GM18907 (cell line): Measurements from ENCODE around the gene FGR.
"Not testable (repeated sequence)": the region's sequence is repeated elsewhere in the genome, so short reads cannot be mapped to it uniquely, and the experiment has no call there.

Experiments used
- ATAC-seq: cut with Tn5 transposase; IDR thresholded peaks from one replicate; pipeline ENCODE4 v1.9.1; 2021; ENCODE audit warnings: mild to moderate bottlenecking, moderate library complexity; ENCODE audit not compliant: unreplicated experiment

The FGR gene

GRCh38 chr1:27634985-27635367 lies at the start of gene FGR:
TSS of gene FGR (minus strand) at chr1:27635185. CDS start at chr1:27623916, 11,269 bp downstream.
- no peak for ATAC-seq

DNA sequence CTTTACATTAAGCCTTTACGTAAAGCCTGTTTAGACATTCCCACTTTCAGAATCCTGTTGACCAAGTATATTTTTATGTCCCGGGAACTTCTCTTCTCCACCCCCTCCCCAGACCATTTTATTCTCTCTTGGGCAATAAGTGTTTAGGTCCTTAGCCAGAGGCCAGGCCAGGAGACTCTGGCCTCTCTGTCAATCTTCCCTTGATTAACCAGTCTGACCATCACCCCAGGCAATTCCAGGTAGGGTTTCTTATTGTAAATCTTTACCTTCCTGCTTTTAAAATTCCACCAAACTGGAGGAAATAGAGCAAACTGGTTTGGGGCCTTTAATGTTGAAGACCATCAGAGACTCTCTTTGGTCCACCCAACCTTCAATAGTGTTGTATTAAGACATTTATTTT lies 49.2 kb upstream of the FGR start:
- ATAC-seq: no peak

DNA sequence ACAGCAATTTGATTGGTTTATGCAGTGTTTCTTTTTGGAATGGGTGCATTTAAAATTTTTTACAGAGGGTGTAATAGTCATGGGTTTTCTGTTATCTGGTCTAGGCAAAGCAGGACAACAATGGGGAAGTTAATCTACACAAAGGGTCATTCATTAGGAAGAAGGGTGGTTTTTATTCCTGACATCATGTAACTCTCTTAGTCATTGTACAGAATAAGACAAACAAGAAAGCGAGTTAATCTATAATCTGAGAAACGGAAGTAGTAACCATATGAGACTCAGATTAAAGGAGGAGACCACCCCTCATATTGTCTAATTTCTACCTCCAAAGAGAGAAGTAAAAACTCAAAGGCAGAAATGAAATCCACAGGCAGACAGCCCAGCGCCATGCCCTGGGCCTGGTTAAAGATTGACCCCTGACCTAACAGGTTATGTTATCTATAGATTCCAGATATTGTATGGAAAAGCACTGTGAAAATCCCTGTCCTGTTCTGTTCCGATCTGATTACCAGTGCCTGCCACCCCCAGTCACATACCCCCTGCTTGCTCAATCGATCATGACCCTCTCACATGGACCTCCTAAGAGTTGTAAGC lies 47.5 kb upstream of the FGR start:
- no peak for ATAC-seq

GRCh38 chr1:27681580-27681979 lies 46.6 kb upstream of the FGR start:
- not testable (repeated sequence) for ATAC-seq

DNA sequence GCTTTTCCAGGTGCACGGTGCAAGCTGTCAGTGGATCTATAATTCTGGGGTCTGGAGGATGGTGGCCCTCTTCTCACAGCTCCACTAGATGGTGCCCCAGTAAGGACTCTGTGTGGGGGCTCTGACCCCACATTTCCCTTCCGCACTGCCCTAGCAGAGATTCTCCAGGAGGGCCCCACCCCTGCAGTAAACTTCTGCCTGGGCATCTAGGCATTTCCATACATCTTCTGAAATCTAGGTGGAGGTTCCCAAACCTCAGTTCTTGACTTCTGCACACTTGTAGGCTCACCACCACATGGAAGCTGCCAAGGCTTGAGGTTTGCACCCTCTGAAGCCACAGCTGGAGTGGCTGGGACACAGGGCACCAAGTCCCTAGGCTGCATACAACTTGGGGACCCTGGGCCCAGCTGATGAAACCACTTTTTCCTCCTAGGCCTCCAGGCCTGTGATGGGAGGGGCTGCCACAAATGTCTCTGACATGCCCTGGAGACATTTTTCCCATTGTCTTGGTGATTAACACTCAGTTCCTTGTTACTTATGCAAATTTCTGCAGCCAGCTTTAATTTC lies 45.3 kb upstream of the FGR start:
- not testable (repeated sequence) for ATAC-seq

DNA sequence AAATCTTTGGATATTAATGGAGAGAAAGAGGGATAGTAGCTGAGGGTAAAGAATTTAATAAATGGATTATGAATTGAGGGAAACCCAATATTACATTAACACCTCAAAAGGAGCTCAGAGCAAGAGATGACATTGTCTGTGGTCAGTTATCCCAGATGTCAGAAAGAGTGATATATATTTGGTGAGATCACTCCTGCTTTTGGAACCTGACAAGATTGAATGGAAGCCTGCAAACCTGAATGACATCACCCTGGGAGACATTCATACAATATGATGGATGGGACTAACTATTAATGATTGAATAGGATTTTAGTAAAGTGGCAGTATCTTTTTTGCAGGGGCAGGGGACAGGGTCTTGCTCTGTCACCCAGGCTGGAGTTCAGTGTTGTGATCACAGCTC lies 43.8 kb upstream of the FGR start:
- no peak for ATAC-seq

DNA sequence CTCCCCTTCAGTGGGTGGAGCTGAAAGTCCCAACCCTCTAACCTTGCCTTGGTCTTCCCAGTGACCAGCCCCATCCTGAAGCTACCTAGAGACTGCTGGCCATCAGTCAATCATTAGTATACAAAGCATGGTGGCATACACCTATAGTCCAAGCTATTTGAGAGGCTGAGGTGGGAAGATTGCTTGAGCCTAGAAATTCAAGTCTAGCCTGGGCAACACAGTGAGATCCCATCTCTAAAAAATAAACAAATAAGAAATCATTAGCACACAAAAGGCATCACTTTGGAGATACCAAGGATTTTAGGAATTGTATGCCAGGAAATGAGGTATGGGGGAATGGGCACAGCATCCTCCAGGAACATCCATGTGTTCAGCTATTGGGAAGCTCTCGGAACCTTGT lies 41.4 kb upstream of the FGR start:
- ATAC-seq: no peak

DNA sequence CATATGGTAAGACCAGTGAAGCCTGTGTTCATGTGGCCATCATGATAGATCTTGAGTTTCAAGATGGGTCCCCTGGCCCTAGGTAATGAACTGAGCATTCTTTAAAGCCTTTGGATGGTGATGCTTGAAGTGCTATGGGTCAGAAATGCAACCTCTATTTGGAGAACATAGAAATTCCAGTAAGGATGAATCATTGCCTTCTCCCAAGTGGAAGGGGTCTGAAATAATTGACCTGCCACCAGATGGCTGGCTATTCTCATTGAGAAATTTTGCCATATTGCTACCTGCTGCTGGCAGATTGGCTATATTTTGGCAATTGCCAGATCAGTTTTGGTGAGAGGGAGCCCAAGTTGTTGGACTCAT lies 37.7 kb upstream of the FGR start:
- no peak for ATAC-seq

GRCh38 chr1:27671964-27672749 lies 37.2 kb upstream of the FGR start, which contains the start of gene IFI6:
TSS of gene IFI6 (minus strand) at chr1:27672192. CDS start at chr1:27669314, 2,878 bp downstream.
- ATAC-seq: peak; percentile 85

GRCh38 chr1:27669876-27670275 lies 34.9 kb upstream of the FGR start:
- ATAC-seq: no peak

DNA sequence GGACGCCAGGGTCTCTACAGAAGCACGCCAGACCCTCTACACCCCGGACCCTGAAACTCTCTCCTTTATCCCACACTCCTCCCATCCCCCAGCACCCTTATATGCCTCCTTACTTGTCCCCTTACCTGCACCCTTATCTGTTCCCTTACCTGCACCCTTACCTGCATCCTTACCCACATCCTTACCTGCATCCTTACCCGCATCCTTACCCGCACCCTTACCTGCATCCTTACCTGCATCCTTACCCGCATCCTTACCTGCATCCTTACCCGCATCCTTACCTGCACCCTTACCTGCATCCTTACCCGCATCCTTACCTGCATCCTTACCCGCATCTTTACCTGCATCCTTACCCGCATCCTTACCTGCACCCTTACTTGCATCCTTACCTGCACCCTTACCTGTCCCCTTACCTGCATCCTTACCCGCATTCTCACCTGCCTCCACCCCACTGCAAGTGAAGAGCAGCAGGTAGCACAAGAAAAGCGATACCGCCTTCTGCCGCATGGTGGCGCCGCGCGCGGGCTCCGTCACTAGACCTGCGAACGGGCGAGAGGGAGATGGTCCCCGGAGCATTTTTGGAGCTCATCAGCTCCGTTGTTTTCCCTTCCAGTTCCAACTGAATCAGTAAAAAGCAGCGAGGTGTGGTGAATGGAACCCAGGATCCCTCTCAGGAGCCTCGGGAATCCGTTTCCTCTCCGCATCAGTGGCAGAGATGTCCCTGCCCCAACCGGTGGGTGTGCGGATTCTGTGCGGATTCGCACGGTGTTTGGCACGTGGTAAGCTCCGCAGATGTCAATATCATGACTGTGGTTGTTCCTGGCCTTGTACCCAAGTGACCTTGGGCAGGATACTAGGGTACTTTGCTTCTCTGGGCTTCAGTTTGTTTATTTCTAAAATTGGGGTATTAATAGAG lies 34.1 kb upstream of the FGR start:
- ATAC-seq: no peak

- ATAC-seq: no peak
Measured at GRCh38 chr1:27668121-27668807, 33.3 kb upstream of the FGR start.

- no peak for ATAC-seq
Measured at GRCh38 chr1:27666791-27667254, 31.8 kb upstream of the FGR start.

- ATAC-seq: no peak
Measured at GRCh38 chr1:27666294-27666693, 31.3 kb upstream of the FGR start.

DNA sequence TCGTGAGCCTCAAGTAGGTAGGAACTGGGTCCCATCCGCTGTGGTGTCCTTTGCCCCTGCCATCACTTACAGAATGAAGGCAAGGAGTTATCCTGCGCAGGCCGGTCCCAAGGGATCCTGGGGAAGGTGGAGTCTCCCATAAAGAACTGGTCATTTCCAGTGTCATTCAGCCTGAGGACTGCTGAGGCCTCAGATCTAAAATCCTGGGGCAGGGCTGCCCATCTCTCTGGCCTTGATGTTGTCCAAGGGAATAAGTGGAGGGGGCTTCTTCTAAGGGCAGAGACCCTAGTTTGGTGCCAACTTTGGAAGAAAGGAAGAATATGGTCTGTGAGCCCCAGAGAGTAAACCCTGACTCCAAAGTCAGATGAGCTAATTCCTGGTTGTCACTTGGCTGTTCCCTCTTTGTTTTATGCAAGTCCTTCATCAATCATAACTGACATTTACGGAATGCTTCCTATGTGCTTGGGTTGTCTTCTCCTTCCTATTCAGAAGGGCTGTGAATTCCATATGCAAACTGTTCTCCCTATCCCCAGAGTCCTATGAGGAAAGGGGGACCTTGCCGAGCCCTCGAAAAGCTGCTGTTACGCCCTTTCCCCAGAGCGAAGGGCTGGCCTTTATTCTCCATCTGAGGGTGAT lies 30.1 kb upstream of the FGR start:
- ATAC-seq: no peak

GRCh38 chr1:27664291-27664690 lies 29.3 kb upstream of the FGR start:
- ATAC-seq: no peak

DNA sequence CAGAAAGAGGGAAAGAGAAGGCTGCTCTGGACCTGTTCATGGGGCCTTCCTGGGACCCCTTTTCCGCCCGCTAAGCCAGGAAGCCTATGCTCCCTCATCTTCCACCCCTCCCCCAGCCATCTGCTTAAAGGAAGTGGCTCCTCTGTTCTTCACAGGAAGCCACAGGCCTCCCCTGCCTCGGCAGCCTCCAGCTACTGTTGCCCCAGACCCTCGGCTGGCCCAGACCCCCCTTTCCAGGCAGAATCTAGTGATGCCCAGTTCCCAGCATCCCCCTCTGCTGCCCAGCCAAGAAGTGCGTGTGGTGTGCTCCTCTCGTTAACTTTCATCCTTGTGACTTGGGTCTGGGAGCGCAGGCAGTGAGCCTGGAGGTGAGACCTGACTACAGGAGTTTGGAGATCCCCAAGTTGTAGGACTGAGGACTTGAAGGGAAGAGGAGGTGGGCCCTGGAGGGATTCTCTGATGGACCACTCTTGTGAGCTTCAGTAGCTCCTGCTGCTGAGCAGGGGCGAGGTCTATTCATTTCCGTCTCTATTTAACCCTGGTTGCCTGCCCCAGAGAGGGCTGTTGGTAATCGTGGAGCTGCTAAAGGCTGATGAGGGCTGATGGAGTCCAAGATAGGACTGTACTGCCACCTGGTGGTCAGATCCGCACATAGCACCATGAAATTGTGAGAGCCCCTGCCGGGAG lies 27.9 kb upstream of the FGR start:
- ATAC-seq: peak; percentile 45

GRCh38 chr1:27662261-27662660 lies 27.3 kb upstream of the FGR start:
- no peak for ATAC-seq

DNA sequence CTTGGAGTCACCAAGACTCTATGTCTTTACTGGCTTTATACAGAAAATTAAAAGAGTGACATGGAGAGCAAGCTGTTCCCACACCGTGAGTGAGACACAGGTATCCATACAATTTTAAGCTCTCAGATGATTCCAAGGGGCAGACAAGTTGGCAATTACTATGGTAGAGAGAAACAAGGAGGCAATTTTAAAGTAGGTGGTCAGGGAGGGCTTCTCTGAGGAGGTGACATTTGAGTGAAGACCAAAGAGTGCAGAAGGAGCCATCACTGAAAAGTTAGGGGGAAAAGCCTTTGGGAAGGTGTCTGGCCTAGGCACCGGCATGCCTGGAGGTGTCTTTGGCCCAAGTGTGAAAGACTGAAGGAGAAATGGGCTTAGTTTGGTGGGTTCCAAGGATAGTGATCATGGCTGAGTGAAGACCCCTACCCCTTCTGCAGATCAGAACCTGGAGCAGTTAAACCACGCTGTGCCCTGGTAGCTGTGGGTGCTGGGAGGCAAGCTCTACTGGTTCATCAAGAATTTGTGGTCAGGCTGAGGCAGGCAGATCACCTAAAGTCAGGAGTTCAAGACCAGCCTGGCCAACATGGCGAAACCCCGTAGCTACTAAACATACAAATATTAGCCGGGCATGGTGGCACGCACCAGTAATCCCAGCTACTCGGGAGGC lies 26.6 kb upstream of the FGR start:
- no peak for ATAC-seq
